Germinal center (tissue), 1 donor: ENCODE data around the gene CD81.
A peak's percentile ranks its signal among the peaks of the same experiment; 100 is the strongest.
"Not testable (repeated sequence)": the region's sequence is repeated elsewhere in the genome, so short reads cannot be mapped to it uniquely, and the experiment has no call there.

Experiments used
- DNase-seq: peaks from one replicate; pipeline ENCODE4 v3.0.0; 2012; ENCODE audit warnings: mixed read lengths, low spot score

CD81 gene, protein sequence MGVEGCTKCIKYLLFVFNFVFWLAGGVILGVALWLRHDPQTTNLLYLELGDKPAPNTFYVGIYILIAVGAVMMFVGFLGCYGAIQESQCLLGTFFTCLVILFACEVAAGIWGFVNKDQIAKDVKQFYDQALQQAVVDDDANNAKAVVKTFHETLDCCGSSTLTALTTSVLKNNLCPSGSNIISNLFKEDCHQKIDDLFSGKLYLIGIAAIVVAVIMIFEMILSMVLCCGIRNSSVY

DNA sequence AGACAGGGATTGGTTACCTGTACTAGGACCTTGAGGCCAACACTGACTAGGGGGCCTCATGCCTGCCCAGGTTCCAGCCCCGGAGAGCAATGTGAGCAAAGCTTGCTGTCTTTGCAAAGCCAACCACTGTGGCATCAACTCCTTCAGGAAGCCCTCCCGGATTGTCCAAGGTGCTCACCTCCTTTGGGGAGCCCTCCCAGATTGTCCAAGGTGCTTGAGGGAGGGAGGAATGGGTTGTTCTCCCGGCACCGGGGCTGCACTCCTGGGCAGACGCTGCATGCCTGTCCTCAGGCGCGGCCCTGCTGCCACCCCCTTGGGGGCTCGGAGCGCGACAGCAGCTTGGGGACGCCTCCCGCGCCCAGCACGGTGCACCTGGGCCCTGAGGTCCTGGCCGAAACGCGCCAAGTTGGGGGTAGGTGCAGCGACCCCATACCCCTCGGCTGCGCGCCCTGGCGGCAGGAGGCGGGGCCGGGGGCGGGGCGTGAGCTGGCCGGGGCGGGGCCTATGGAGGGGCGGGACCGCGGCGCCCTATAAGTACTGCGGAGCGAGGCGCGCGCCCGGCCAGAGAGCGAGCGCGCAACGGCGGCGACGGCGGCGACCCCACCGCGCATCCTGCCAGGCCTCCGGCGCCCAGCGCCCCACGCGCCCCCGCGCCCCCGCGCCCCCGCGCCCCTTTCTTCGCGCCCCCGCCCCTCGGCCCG is at the start of gene CD81:
CD81 (plus strand) TSS at position 560 of the 701 bp plus-strand sequence. CDS start 240 bp downstream, outside the sequence.
- DNase-seq, result peak; percentile 89

DNA sequence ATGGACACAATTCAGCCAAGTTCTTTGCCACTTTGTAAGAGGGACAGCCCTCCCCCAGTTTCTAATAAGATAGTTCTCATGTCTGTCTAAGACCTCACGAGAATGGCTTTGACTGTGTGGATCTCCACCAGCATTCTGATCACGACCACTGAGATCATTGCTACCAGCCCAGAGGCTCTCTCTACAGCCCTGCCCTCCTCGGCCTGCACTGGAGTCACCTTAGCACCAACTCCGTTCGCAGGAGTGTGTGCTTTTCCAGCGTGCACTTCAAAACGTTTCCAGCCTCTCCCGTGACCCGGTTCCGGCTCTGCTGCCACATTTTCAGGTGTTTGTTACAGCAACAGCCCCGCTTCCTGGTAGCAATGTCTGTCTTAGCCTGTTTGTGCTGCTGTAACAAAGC is 49.1 kb upstream of the CD81 start:
- DNase-seq, result no peak

DNA sequence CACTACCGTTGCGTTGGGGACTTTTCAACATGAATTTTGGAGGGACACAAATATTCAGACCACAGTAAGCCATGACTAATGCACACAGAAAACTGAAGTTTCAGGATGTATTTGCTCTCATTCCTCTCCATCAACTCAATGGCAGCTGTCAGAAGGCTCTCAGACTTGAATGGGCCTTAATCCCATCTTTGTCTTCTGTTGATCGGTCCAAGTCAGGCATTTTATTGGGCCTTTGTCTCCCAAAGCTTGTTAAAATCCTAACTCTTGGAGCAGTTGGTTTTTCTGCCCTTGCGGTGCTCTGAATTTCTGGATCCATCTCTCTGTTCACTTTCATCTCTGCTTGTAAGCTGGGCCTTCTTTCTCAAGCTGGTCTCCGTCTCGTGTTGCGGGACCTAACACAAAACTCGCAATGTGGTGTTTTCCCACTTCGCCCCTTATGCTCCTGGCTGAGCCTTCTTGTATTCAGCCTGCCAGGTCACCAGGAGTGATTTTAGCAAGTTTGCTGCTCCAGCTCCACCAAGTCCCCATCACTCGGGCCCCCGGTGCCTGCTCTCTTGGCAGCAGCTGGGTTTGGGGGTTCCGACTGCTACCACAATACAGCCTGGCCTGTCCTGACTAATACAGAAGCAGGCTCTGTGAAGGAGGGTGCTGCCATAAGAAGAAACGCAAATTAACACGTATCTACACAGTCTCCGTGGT is 48.3 kb upstream of the CD81 start:
- no peak for DNase-seq

GRCh38 chr11:2329551-2329950 is 47.6 kb upstream of the CD81 start:
- DNase-seq, result no peak

- DNase-seq, result no peak
Measured at GRCh38 chr11:2330696-2331095, 46.4 kb upstream of the CD81 start.

DNA sequence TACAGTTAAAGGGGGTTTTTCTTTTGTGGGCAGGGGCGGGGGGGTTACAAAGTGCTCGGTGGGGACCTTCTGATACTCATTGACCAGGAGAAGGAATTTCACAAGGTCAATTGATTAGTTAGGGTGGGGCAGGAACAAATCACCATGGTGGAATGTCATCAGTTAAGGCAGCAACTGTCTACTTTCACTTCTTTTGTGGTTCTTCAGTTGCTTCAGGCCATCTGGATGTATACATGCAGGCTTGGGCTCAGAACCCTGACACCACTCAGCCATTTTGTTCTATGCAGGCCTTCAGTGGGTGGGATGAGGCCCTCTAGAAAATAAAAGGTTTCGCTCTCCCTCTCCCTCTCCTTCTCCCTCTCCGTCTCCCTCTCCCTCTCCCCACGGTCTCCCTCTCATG is 45.7 kb upstream of the CD81 start:
- DNase-seq, result no peak

- DNase-seq, result not testable (repeated sequence)
Measured at GRCh38 chr11:2332569-2332968, 44.5 kb upstream of the CD81 start.

DNA sequence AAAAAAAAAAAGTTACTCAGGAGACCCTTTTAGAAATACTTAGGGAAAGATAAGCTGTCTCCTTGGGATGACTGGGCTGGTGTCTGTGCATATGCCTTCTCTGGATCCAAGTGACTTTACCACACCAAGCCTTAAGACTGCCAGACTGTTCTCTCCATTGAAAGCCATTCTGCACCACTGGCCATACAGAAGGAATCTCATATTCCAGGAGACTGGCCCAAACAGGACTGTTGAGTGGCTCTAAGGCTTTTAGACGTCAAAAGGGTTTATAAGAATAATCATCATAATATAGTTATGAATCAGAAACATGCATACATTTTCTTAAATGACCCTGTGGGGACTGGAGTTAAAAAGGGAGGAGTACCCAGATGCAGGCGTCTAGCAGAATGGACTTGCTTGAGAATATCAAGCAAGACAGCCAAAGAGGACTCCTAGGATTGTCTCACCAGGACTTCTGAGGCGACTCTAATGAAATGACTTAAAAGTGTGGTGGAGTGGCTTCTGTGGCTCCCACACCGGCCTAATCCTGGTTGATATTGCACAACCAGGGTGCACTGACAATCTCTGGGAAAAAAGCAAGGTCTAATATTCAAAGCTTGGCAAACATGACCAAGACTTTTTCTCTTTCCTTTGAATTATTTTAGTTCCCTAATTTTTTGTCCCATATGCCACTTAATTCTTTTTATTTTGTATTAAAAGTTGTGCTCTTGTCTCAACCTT is 43.5 kb upstream of the CD81 start:
- not testable (repeated sequence) for DNase-seq

- not testable (repeated sequence) for DNase-seq
Measured at GRCh38 chr11:2335286-2335685, 41.8 kb upstream of the CD81 start.

- DNase-seq, result not testable (repeated sequence)
Measured at GRCh38 chr11:2338760-2339159, 38.4 kb upstream of the CD81 start.

GRCh38 chr11:2342557-2342956 is 34.6 kb upstream of the CD81 start:
- DNase-seq, result no peak

- DNase-seq, result no peak
Measured at GRCh38 chr11:2342981-2343380, 34.1 kb upstream of the CD81 start.

- no peak for DNase-seq
Measured at GRCh38 chr11:2343502-2343901, 33.6 kb upstream of the CD81 start.

DNA sequence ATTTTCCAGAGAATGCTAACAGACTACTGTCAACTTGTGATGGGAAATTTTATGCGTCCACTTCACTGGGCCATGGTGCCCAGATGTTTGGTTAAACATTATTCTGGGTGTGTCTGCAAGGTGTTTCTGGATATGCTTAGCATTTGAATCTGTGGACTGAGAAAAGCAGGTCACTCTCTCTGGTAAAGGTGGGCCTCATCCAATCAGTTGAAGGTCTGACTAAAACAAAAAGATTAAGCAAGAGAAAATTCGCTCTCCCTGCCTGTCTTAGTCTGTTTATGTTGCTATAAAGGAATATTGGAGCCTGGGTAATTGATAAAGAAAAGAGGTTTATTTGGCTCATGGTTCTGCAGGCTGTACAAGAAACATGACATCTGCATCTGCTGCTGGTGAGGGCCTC is 32.1 kb upstream of the CD81 start:
- DNase-seq, result no peak

DNA sequence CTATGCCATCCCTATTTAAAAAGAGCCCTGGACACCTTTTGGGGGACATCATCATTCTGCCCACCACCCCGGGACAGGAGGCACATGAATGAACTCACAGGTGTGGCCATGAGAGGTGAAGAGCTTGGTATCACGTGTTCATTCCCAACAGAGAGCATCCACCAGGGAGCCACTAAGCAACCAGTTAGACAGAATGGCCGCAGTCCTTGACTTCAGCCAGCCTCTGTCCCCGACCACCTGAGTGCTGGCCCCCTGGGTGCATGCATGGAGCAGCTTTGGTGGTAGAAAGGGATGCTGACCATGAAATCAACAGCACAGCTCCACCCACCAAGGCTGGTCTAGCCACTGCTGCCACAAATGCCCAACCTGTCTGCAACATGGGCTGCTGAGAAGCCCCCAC is 31.1 kb upstream of the CD81 start:
- no peak for DNase-seq

GRCh38 chr11:2346586-2347307 is 30.4 kb upstream of the CD81 start:
- DNase-seq, result no peak

DNA sequence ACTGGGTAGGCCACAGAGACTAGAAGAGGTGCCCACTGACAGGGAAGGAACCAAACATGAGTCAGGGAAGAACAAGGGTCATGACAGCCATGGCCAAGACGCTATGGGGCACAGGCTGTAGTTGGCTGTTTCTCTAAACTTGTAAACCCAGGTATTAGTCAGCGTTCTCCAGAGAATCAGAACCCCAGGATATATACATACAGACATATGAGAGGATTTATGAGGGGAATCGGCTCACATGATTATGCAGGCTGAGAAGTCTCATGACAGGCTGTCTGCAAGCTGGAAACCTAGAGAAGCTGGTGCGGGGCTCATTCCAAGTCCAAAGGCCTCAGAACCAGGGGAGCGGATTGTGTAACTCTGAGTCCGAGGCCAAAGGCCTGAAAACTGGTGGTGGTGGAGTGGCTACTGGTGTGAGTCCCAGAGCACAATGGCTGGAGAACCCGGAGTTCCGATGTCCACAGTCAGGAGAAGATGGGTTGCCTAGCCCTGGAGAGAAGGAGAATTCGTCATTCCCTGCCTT is 29.7 kb upstream of the CD81 start:
- DNase-seq, result no peak

DNA sequence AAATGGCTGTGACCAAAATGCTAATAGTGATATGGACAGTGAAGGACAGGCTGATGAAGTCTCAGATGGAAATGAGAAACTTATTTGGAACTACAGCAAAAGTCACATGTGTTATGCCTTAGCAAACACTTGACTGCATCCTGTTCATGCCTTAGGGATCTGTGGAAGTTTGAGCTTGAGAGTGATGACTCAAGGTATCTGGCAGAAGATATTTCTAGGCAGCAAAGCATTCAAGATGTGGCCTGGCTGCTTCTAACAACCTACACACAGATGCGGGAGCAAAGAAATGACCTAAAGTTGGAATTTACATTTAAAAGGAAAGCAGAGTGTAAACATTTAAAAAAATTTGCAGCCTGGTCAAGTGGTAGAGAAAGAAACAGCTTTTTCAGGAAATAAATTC is 28.1 kb upstream of the CD81 start:
- DNase-seq, result no peak

GRCh38 chr11:2351701-2352100 is 25.4 kb upstream of the CD81 start:
- no peak for DNase-seq

DNA sequence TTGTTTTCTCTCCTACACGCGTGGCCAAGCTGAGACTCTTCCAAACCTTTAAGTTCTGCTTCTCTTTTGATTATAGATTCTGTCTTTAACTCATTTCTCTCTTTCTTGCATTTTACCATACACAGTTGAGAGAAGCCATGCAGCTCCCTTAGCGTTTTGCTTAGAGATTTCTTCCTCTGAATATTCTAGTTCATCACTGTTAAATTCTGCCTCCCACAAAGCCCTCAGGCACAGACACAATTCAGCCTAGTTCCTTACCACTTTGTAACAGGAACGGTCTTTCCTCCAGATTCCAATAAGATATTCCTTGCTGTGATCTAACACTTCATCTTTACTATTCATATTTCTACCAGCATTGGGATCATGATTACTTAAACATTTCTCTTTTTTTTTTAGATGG is 24.7 kb upstream of the CD81 start:
- no peak for DNase-seq

- DNase-seq, result no peak
Measured at GRCh38 chr11:2355000-2355644, 22.0 kb upstream of the CD81 start.
